ENCODE measurements around the gene FOXO3. TPM values are rescaled to one million over a fixed set of nuclear protein-coding genes. Genes with fewer than 3 reads are reported as not detected.

Gene FOXO3
- total RNA-seq, 1 experiment from 2014 or later, result 22.1 TPM

- H3K9ac ChIP-seq (ENCODE audit: extremely low read depth, insufficient read length, low read length), result no peak overlapping the region
- no CpG with 5 or more reads among the region's 2 CpGs for WGBS (ENCODE audit: extremely low coverage, insufficient read length, low lambda C conversion rate)
These were observed 58.9 kb downstream of the FOXO3 start for GRCh38 chr6:108619431-108620197.

More at GRCh38 chr6:108619431-108620197, 58.9 kb downstream of the FOXO3 start:
- H3K14ac ChIP-seq (ENCODE audit: insufficient read depth, low read length), result no peak overlapping the region
- no peak overlapping the region for H2BK120ac ChIP-seq (ENCODE audit: low read depth, low read length, poor library complexity, severe bottlenecking)
- Mint-ChIP-seq H3K4me3 (no peak overlapping the region), H3K27ac (no peak overlapping the region), H3K27me3 (ENCODE audit: low read depth) (no peaks in the 10 kb centered on the region), H3K36me3 (ENCODE audit: insufficient read depth in 1 of 3, low read depth in 3 of 3) (no peaks in the 10 kb centered on the region), H3K4me1 (peaks cover 19% of the 10 kb centered on the region in 2 experiments), H3K9me3 (no peaks in the 10 kb centered on the region)
- H3K27ac ChIP-seq (ENCODE audit: insufficient read length, low read depth, low read length), result no peak overlapping the region
- no peak overlapping the region for H4K91ac ChIP-seq (ENCODE audit: insufficient read length, low read depth, low read length)
- no peak overlapping the region for H3T11ph ChIP-seq (ENCODE audit: low read length)
- DNase-seq, result no peak
- peaks cover 4% of the 10 kb centered on the region for H3K79me1 ChIP-seq (ENCODE audit: insufficient read depth, low read depth, low read length, poor library complexity, severe bottlenecking)
- H2BK15ac ChIP-seq (ENCODE audit: low read depth, low read length), result no peak overlapping the region
- no peaks in the 10 kb centered on the region for H4K20me1 ChIP-seq (ENCODE audit: control insufficient read depth, insufficient read depth, insufficient read length)
- H3K79me2 ChIP-seq (ENCODE audit: insufficient read depth, low read length), result no peaks in the 10 kb centered on the region; the same call in 1 of the 2 replicates
- no peak overlapping the region for H2BK5ac ChIP-seq (ENCODE audit: insufficient read length, low read length)
- no peaks in the 10 kb centered on the region for H3K23me2 ChIP-seq (ENCODE audit: insufficient read length, low read depth, low read length, poor library complexity, severe bottlenecking)
- H3K4ac ChIP-seq (ENCODE audit: low read depth, low read length), result no peak overlapping the region
- no peaks in the 10 kb centered on the region for H3K9me3 ChIP-seq (ENCODE audit: control insufficient read depth, low read depth, low read length)
- H3K27me3 ChIP-seq (ENCODE audit: insufficient read depth, low read length), result no peaks in the 10 kb centered on the region
- H3K23ac ChIP-seq (ENCODE audit: insufficient read length, low read depth, low read length), result no peak overlapping the region
- TF ChIP-seq CTCF (conservative IDR thresholded peaks at IDR 0.05), result no peak
- H3K4me2 ChIP-seq (ENCODE audit: insufficient read depth, insufficient read length, low read length), result no peak overlapping the region
- H2AK5ac ChIP-seq (ENCODE audit: insufficient read length, low read length), result no peak overlapping the region
- no peak overlapping the region for H4K5ac ChIP-seq (ENCODE audit: insufficient read length, low read depth, low read length)
- H3K4me1 ChIP-seq (ENCODE audit: insufficient read depth, low read length), result no peaks in the 10 kb centered on the region
- no peak overlapping the region for H2BK20ac ChIP-seq (ENCODE audit: low read depth, low read length, poor library complexity, severe bottlenecking)
- no peak overlapping the region for H2BK12ac ChIP-seq (ENCODE audit: insufficient read length, low read depth, low read length)
- H3K18ac ChIP-seq (ENCODE audit: insufficient read length, low read depth, low read length), result no peak overlapping the region
- H3K56ac ChIP-seq (ENCODE audit: insufficient read length, low read depth, low read length), result no peak overlapping the region
- no peak overlapping the region for H4K8ac ChIP-seq (replicated peaks; ENCODE audit: insufficient read length, low read depth, low read length)
- no peak overlapping the region for H2AFZ ChIP-seq (ENCODE audit: low read length)
